Upper lobe of left lung (tissue), 4 donors: ENCODE measurements around the gene NAA40.

Source experiments
- POLR2A ChIP-seq, 4 donors: fragments of 450-650 bp; IDR thresholded peaks; one replicate each; pipeline ENCODE4 v1.5.1; 2016 to 2017; ENCODE audit warnings: antibody characterized with exemption in 4 of 4, mild to moderate bottlenecking in 2 of 4
- POLR2AphosphoS5 ChIP-seq, 2 donors: sonication (generic); formaldehyde crosslinking; IDR thresholded peaks; one replicate each; pipeline ENCODE4 v1.5.1; 2017; ENCODE audit warnings: antibody characterized with exemption in 2 of 2
- TF ChIP-seq, protein P1 (sequence below), 6 experiments: fragments of 450-650 bp in 4 of 6; fragments of 200-600 bp in 2 of 6; sonication (generic) in 2 of 6; IDR thresholded peaks; one replicate each; pipeline ENCODE4 v1.5.1; 2016 to 2019; ENCODE audit warnings: antibody characterized with exemption in 6 of 6

DNA sequence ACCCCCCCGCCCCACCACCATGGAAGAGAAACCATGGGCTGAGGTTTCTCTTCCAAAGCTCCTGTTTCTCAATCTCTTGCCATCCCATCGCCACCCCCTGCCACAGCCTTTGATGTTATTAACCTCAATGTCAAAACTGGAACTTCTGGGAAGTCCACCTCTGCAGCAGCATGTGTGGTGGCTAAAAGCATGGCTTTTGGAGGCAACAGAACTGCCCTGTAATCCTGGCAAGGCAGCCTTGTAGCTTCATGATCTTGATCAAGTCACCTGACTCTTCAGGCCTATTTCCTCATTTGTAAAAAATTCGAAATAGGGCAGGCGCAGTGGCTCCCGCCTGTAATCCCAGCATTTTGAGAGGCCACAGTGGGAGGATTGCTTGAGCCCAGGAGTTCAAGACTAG, 32.1 kb downstream of the NAA40 start:
- TF ChIP-seq, protein P1, sequence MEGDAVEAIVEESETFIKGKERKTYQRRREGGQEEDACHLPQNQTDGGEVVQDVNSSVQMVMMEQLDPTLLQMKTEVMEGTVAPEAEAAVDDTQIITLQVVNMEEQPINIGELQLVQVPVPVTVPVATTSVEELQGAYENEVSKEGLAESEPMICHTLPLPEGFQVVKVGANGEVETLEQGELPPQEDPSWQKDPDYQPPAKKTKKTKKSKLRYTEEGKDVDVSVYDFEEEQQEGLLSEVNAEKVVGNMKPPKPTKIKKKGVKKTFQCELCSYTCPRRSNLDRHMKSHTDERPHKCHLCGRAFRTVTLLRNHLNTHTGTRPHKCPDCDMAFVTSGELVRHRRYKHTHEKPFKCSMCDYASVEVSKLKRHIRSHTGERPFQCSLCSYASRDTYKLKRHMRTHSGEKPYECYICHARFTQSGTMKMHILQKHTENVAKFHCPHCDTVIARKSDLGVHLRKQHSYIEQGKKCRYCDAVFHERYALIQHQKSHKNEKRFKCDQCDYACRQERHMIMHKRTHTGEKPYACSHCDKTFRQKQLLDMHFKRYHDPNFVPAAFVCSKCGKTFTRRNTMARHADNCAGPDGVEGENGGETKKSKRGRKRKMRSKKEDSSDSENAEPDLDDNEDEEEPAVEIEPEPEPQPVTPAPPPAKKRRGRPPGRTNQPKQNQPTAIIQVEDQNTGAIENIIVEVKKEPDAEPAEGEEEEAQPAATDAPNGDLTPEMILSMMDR (IDR thresholded peaks at IDR 0.05) = no peak
- TF ChIP-seq POLR2AphosphoS5 (IDR thresholded peaks at IDR 0.05) (no peak), POLR2A (IDR thresholded peaks at IDR 0.05) (no peak)
